NCI-H524 treated with DMSO at 0.1 percent for 48 hours (cell line): Measurements from ENCODE around the gene GPAT3.

Source experiments
- DNase-seq: peaks from one replicate; lab custom pipeline; 2025; lab: John Stamatoyannopoulos, UW

Gene GPAT3

GRCh38 chr4:83644677-83645659 is 109.1 kb downstream of the GPAT3 start:
- no peak for DNase-seq

- DNase-seq, result no peak
Observed at GRCh38 chr4:83646538-83647239, 110.8 kb downstream of the GPAT3 start.

GRCh38 chr4:83651846-83652245 is 115.9 kb downstream of the GPAT3 start:
- no peak for DNase-seq
